ENCODE results near the gene TNFRSF19. TPM values are rescaled to one million over a fixed set of nuclear protein-coding genes. Genes with fewer than 3 reads are reported as not detected.

The TNFRSF19 gene
- total RNA-seq, 2 donors from 2014 or later, result 5.4 to 6.9 TPM

DNA sequence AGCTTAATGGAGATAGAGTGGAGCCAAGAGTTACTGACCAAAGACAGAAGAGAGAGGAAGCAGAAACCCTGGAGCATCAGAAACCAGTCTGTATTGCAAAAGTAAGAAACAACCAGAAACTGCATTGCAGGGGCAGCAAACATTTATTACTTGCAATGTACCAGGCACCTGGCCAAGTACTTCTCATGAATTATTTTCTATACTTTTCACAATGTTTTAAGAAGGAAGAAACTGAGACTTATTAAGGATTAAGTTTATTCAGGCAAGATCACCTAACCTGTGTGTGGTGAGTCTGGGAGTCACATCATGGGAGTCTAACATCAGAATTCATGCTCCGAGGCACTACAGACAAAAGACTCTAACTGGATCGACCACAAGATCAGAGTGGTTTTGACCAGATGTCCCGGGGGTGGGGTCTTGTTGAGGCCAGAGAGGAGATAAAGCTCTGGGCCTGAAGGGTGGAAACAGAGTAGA, 47.4 kb downstream of the TNFRSF19 start:
- DNase-seq, result no peak
- no peaks in the 10 kb centered on the region for H3K9me3 ChIP-seq
- intact Hi-C loops (cut with DNase I), result no loop called here
- no peak overlapping the region for H3K27ac ChIP-seq
- no peak for ATAC-seq
- no peak overlapping the region for H3K4me3 ChIP-seq
- peaks cover 6% of the 10 kb centered on the region for H3K4me1 ChIP-seq
- no peak for TF ChIP-seq POLR2A (IDR thresholded peaks at IDR 0.05)
- TF ChIP-seq CTCF (IDR thresholded peaks at IDR 0.05), result no peak
- WGBS, 2 donors, result 34 to 48% methylated on average over 3 of the region's 3 CpGs
- H3K27me3 ChIP-seq, result no peaks in the 10 kb centered on the region
- no peaks in the 10 kb centered on the region for H3K36me3 ChIP-seq (replicated peaks in 1 of 2; ENCODE audit: insufficient read depth in 1 of 2, low read depth in 2 of 2)

DNA sequence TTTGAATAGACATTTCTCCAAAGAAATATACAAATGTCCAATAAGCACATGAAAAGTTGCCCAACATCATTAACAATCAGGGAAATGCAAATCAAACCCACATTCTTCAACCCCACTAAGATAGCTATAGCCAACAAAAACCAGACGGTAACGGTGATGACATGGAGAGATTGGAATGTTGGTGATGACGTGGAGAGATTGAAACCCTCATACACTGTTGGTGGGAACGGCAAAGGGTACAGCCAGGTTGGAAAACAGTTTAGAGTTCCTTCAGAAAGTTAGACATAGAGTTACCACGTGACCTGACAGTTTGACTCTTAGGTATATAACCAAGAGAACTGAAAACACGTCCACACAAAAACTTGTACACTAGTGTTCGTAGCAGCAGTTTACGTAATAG, 48.1 kb downstream of the TNFRSF19 start:
- intact Hi-C loops (cut with DNase I), result no loop called here
- Histone ChIP-seq H3K36me3 (replicated peaks in 1 of 2; ENCODE audit: insufficient read depth in 1 of 2, low read depth in 2 of 2) (no peaks in the 10 kb centered on the region), H3K4me1 (peaks cover 6% of the 10 kb centered on the region), H3K9me3 (no peaks in the 10 kb centered on the region), H3K4me3 (no peak overlapping the region), H3K27ac (no peak overlapping the region), H3K27me3 (no peaks in the 10 kb centered on the region)
- ATAC-seq (no peak), DNase-seq (no peak)
- TF ChIP-seq POLR2A (IDR thresholded peaks at IDR 0.05), result no peak
- TF ChIP-seq CTCF (IDR thresholded peaks at IDR 0.05), result no peak
- WGBS, 2 donors, result 58 to 63% methylated on average over 8 of the region's 8 CpGs

GRCh38 chr13:23619068-23619855, 49.0 kb downstream of the TNFRSF19 start:
- no peak for TF ChIP-seq POLR2A (IDR thresholded peaks at IDR 0.05)
- TF ChIP-seq CTCF (IDR thresholded peaks at IDR 0.05), result no peak
- ATAC-seq (no peak), DNase-seq (no peak)
- H3K36me3 ChIP-seq (replicated peaks in 1 of 2; ENCODE audit: insufficient read depth in 1 of 2, low read depth in 2 of 2), result no peaks in the 10 kb centered on the region
- H3K27ac ChIP-seq, result no peak overlapping the region
- H3K4me3 ChIP-seq, result no peak overlapping the region
- intact Hi-C loops (cut with DNase I), result no loop called here
- peaks cover 6% of the 10 kb centered on the region for H3K4me1 ChIP-seq
- WGBS, 2 donors, result 77 to 80% methylated on average over 5 of the region's 5 CpGs
- H3K27me3 ChIP-seq, result no peaks in the 10 kb centered on the region
- H3K9me3 ChIP-seq, result no peaks in the 10 kb centered on the region

DNA sequence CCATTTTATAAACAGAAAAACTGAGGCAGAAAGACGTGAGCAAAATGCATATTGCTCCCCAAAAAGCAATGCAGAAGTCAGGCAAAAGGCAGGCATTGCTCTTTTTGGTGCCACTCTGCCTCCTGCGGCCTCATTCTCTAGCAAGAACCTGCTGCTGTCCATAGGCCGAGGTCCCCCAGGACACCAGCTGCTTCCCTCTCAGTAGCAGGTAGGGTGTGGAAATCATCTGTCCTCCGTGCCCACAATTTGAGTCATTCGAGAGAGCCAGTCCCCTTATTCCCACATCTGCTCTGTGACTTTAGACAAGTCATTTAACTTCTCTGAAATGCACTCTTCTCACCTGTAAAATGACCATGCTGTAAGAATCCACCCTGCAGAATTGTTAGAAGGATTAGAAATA, 50.0 kb downstream of the TNFRSF19 start:
- peak overlapping the region in 1 of 4 donors; percentile 52 for H3K27ac ChIP-seq
- no peak for DNase-seq
- TF ChIP-seq POLR2A (IDR thresholded peaks at IDR 0.05), result no peak
- no peak for TF ChIP-seq CTCF (IDR thresholded peaks at IDR 0.05)

More for the DNA sequence above, 50.0 kb downstream of the TNFRSF19 start:
- H3K36me3 ChIP-seq (replicated peaks in 1 of 2; ENCODE audit: insufficient read depth in 1 of 2, low read depth in 2 of 2), result no peaks in the 10 kb centered on the region
- no peak overlapping the region for H3K4me3 ChIP-seq
- ATAC-seq, result no peak
- intact Hi-C loops (cut with DNase I), result no loop called here
- no peaks in the 10 kb centered on the region for H3K9me3 ChIP-seq
- 77 to 83% methylated on average over 5 of the region's 5 CpGs for WGBS, 2 donors
- no peaks in the 10 kb centered on the region for H3K27me3 ChIP-seq
- peaks cover 5% of the 10 kb centered on the region for H3K4me1 ChIP-seq

Measured in body of pancreas (tissue), 4 donors.